ENCODE data around the gene WDR64. TPM values are rescaled to one million over a fixed set of nuclear protein-coding genes. Genes with fewer than 3 reads are reported as not detected.

WDR64 gene
- total and polyA plus RNA-seq, 11 donors, result not detected

DNA sequence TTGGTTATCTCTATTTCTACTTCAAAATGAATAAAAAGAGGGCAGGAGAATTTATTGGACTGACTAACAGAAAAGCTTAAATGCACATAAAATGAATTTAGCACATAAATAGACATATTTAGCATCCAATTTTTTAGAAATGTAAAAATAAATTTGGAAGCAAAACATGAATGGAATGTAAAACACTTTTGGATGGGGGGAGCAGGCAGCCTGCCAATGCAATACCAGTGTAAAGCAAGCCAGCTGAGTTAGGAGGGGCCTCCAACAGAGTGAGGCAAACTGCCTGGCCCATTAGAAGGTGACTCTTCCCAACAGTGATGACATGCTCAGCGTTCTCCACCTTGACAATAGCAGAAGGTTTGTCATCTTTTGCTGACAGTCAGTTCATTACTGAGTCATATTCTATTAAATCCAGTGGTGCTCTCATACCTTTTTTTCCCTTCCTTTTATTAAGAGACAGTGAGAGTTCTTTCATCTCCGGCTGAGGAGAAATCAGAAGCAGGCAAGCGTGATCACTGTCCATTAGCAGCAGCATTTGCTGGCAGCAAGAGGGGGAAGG is 176.5 kb downstream of the WDR64 start:
- H3K4me1 ChIP-seq, result peaks cover 0 to 8% (median 0%) of the 10 kb centered on the region in 12 donors
- H3K27ac ChIP-seq, result no peak overlapping the region
- peak in 1 of 4 donors; percentile 47 for ATAC-seq
- DNase-seq, result peak in 1 of 5 donors; percentile 23
- WGBS, 4 donors, result 29 to 45% (median 44%) methylated on average over 3 of the region's 3 CpGs
- H3K9me3 ChIP-seq, result no peaks in the 10 kb centered on the region
- H3K36me3 ChIP-seq, result no peaks in the 10 kb centered on the region
- H3K27me3 ChIP-seq, result peaks cover 0 to 8% (median 0%) of the 10 kb centered on the region in 9 donors
- no peak for TF ChIP-seq POLR2A (IDR thresholded peaks at IDR 0.05)
- TF ChIP-seq, protein P1, sequence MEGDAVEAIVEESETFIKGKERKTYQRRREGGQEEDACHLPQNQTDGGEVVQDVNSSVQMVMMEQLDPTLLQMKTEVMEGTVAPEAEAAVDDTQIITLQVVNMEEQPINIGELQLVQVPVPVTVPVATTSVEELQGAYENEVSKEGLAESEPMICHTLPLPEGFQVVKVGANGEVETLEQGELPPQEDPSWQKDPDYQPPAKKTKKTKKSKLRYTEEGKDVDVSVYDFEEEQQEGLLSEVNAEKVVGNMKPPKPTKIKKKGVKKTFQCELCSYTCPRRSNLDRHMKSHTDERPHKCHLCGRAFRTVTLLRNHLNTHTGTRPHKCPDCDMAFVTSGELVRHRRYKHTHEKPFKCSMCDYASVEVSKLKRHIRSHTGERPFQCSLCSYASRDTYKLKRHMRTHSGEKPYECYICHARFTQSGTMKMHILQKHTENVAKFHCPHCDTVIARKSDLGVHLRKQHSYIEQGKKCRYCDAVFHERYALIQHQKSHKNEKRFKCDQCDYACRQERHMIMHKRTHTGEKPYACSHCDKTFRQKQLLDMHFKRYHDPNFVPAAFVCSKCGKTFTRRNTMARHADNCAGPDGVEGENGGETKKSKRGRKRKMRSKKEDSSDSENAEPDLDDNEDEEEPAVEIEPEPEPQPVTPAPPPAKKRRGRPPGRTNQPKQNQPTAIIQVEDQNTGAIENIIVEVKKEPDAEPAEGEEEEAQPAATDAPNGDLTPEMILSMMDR (IDR thresholded peaks at IDR 0.05), result no peak
- intact Hi-C loops (cut with DNase I), result loop anchor here in 1 of 10 donors (5.0 kb wide), 1 partner anchor 216 kb away; no protein-coding TSS in a partner anchor
- H3K4me3 ChIP-seq, result no peak overlapping the region

DNA sequence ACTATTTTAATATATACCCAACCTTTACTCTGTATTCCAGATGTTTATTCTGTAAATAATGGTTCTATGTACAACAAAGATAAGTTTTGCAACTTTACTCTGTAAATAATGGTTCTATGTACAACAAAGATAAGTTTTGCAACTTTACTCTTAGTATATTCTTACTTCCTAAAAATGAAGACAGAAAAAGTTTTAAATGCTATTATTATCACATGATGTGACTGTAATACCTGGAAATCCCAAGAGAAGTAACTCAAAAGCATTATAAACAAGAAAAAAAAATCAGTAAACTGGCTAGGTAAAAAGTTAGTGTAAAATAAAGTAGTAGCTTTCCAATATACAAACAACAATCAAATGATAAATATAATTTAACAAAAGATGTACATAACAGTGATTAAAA is 177.4 kb downstream of the WDR64 start:
- H3K27ac ChIP-seq, result no peak overlapping the region
- peaks cover 0 to 8% (median 0%) of the 10 kb centered on the region in 9 donors for H3K27me3 ChIP-seq
- ATAC-seq (no peak), DNase-seq (no peak)
- no peaks in the 10 kb centered on the region for H3K9me3 ChIP-seq
- TF ChIP-seq, protein P1 (IDR thresholded peaks at IDR 0.05), result no peak
- TF ChIP-seq POLR2A (IDR thresholded peaks at IDR 0.05), result no peak
- H3K4me1 ChIP-seq, result peaks cover 0 to 8% (median 0%) of the 10 kb centered on the region in 12 donors
- intact Hi-C loops (cut with DNase I), result loop anchor here in 1 of 10 donors (5.0 kb wide), 1 partner anchor 217 kb away; no protein-coding TSS in a partner anchor
- no peak overlapping the region for H3K4me3 ChIP-seq
- H3K36me3 ChIP-seq, result no peaks in the 10 kb centered on the region

DNA sequence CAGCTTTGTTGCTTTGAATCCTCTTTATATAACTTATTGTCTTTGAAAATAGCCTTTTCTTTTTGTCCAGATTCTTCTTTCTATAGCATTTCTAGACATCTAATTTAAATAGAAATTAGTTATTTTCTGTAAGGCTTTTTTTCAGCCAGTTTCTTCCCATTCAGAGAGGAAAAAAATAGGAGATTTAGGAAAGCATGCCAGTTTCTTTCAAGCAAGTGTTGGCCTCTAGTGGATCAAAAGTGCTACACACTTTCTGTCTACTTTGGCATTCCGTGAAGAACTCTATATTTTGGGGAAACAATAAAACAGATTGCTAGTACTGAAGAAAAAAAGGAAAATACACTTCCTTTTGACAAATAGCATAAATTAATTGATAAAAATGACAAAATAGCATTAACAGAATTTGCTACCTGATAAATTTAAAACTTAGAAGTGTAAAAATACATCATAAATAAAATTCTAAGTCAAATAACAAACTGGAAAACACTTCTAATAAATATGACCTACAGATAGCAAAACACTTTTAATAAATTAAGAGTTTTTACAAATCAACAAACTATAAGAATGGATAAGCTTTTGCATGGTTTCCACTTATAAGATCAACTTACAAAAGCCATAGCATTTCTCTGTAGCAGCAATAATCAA is 182.8 kb downstream of the WDR64 start:
- Histone ChIP-seq H3K4me3 (no peak overlapping the region), H3K4me1 (peaks cover 0 to 4% (median 0%) of the 10 kb centered on the region in 12 donors), H3K27me3 (peaks cover 0 to 8% (median 0%) of the 10 kb centered on the region in 9 donors), H3K36me3 (no peaks in the 10 kb centered on the region), H3K9me3 (no peaks in the 10 kb centered on the region), H3K27ac (no peak overlapping the region)
- intact Hi-C loops (cut with DNase I), result loop anchor here in 8 of 10 donors (5.0 to 10.0 kb wide), 3 partner anchors 220 to 300 kb away; partner anchors contain the start of gene KMO (in 3 of the 8)
- ATAC-seq (no peak), DNase-seq (no peak)
- TF ChIP-seq, protein P1 (IDR thresholded peaks at IDR 0.05), result peak in 11 of 12 donors; percentile 25 to 62 (median 41)
- no peak for TF ChIP-seq POLR2A (IDR thresholded peaks at IDR 0.05)
- 2 to 5% (median 3%) methylated on average over 1 of the region's 1 CpG for WGBS, 4 donors

DNA sequence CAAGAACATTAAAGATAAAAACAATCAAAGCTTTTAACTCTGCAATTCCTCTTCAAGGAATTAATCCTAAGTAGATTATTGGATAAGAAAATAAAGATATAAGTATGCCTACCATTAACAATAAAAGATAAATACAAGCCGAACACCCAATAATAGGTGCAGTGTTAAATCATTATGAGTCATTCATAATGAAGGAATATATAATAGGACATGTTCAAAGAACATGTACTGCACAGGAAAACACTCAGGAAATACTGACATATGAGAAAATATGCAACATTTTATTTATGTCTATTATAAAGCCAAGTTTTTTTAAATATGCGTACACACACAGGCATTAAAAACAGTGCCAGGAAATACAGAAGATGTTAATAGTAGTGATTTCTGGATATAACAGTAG is 184.9 kb downstream of the WDR64 start:
- Histone ChIP-seq H3K36me3 (no peaks in the 10 kb centered on the region), H3K4me1 (peaks cover 0 to 4% (median 0%) of the 10 kb centered on the region in 12 donors), H3K4me3 (no peak overlapping the region), H3K9me3 (no peaks in the 10 kb centered on the region), H3K27me3 (peaks cover 0 to 8% (median 0%) of the 10 kb centered on the region in 9 donors), H3K27ac (no peak overlapping the region)
- no peak for TF ChIP-seq POLR2A (IDR thresholded peaks at IDR 0.05)
- TF ChIP-seq, protein P1 (IDR thresholded peaks at IDR 0.05), result no peak
- WGBS, 4 donors, result 61 to 89% (median 73%) methylated on average over 2 of the region's 2 CpGs
- intact Hi-C loops (cut with DNase I), result loop anchor here in 6 of 10 donors (5.0 to 10.0 kb wide), 3 partner anchors 222 to 302 kb away; partner anchors contain the start of gene KMO (in 3 of the 6)
- no peak for ATAC-seq
- DNase-seq, result no peak

All from heart left ventricle (tissue), 16 donors.